ENCODE data around the gene USP34.
"Not testable (repeated sequence)": the region's sequence is repeated elsewhere in the genome, so short reads cannot be mapped to it uniquely, and the experiment has no call there.

USP34 gene

DNA sequence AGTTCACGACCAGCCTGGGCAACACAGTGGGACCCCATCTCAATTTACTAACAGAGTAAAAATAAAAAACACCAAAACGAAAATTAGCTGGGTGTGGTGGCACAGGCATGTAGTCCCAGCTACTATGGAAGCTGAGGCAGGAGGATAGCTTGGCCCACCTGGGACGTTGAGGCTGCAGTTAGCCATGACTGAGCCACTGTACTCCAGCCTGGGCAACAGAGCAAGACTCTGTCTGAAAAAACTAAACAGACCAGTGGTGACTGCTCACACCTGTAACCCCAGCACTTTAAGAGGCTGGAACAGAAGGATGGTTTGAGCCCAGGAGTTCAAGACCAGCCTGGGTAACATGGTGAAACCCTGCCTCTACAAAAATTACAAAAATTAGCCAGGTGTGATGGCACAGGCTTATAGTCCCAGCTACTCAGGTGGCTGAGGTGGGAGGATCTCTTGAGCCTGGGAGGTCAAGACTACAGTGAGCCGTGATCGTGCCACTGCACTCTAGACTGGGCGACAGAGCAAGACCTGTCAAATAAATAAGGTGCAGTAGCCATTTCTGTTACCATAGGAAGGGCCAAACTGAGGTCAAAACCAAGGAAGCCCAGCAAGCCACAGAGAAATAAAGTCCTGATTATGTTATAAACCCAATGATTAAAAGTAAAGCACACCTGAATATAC lies 14.0 kb downstream of the USP34 start:
- no peak for DNase-seq

DNA sequence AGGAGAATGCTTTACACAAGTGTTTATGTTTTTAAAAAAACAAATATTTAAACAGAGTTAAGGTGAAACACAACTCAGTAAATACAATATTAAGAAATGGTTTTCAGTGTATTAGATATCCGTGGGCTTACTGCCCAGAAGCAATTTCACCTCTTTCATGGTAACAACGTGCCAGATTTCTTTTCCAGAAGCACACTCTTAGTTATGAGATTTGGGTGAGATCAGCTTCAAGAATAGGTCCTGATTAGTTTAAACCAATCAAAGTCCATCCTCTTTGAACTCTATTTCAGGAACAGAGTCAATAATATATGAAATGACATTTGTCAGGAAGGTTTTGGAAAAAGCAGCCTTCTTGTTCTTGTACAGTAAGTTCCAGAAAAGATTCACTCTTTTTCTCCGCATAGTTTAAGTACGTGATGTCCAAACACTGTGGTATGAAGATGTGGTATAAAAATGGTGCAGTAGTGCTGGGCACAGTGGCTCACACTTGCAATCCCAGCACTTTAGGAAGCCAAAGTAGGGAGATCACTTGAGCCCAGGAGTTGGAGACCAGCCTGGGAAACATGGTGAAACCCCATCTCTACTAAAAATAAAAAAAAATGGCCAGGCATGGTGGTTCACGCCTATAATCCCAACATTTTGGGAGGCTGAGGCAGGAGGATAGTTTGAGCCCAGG lies 14.7 kb downstream of the USP34 start:
- no peak for DNase-seq

DNA sequence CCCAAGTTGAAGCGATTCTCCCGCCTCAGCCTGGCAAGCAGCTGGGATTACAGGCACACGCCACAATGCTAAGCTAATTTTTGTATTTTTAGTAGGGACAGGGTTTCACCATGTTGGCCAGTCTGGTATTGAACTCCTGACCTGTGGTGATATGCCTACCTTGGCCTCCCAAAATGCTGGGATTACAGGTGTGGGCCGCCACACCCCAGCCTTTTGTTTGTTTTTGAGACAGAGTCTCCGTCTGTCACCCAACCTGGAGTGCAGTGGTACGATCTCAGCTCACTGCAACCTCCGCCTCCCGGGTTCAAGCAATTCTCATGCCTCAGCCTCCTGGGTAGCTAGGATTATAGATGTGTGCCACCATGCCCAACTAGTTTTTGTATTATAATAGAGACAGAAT lies 15.9 kb downstream of the USP34 start:
- DNase-seq: not testable (repeated sequence)

DNA sequence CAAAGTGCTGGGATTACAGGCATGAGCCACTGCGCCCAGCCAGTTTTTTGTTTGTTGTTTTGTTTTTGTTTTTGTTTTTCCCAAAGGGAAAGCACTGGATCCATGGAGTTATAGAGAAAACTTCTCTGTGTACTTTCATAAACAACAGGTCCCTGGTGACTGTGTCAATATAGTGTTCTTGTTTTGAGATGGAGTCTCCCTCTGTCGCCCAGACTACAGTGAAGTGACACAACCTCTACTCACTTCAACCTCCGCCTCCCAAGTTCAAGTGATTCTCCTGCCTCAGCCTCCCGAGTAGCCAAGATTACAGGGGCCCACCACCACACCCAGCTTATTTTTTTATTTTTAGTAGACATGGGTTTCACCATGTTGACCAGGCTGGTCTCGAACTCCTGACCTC lies 16.5 kb downstream of the USP34 start:
- DNase-seq: no peak

DNA sequence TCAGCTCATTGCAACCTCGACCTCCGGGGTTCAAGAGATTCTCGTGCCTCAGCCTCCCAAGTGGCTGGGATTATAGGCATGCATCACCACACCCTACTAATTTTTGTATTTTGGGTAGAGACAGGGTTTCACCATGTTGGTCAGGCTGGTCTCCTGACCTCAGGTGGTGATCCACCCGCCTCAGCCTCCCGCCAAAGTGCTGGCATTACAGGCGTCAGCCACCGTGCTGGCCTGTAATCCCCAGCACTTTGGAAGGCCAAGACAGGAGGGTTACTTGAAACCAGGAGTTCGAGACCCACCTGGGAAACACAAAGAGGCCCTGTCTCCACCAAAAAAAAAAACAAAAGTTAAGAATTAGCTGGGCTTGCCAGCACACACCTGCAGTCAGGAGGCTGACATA lies 18.5 kb downstream of the USP34 start:
- DNase-seq: no peak

DNA sequence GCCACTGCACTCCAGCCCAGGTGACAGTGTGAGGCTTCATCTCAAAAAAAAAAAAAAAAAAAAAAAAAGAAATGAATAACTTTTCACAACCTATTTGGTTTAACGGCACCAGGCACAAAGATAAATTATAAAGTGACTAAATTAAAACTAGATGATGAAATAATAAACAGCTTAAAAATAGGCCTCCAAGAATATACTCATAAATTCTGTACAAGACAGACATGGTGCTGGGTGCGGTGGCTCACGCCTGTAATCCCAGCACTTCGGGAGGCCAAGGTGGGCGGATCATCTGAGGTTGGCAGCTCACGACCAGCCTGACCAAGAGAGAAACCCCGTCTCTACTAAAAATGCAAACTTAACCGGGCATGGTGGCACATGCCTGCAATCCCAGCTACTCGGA lies 19.7 kb downstream of the USP34 start:
- no peak for DNase-seq

DNA sequence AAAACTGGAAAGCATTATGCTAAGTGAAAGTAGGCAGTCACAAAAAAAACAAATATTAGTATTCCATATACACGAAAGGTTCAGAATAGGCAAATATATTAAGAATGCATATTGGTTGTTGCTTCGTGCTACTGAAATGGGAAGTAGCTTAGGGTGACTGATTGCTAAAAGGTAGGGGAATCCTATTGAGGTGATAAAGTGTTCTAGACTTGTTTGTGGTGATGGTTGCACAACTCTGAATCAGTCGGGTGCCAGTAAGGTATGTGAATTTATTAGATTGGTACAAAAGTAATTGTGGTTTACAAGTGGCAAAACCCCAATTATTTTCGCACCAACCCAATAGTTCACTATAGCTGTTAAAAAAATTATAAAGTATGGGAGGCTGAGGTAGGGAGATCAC lies 20.7 kb downstream of the USP34 start:
- DNase-seq: no peak

DNA sequence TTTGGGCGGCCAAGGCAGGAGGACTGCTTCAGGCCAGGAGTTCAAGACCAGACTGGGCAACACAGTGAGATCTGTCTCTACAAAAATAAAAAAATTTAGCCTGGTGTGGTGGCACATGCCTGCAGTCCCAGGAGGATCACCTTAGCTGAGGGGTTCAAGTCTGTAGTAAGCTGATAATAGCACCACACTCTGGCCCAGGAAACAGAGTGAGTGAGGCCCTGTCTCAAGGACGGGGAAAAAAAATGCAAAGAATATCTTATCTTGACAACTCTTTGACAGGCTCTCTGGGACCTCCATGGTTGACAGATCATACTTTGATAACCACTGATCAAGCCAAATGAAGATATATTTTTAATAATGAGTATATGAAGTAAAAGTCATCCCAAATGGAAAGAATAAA lies 22.7 kb downstream of the USP34 start:
- DNase-seq: no peak

DNA sequence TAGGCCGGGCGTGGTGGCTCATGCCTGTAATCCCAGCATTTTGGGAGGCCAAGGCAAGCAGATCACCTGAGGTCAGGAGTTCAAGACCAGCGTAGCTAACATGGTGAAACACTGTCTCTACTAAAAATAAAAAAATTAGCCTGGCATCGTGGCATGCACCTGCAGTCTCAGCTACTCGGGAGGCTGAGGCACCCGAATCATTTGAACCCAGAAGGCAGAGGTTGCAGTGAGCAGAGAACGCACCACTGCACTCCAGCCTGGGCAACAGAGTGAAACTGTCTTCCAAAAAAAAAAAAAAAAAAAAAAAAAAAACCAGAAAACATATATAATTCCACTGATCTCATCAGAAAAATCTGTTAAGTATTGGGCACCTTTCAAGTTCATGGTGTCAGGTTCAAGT lies 23.9 kb downstream of the USP34 start:
- DNase-seq: not testable (repeated sequence)

DNA sequence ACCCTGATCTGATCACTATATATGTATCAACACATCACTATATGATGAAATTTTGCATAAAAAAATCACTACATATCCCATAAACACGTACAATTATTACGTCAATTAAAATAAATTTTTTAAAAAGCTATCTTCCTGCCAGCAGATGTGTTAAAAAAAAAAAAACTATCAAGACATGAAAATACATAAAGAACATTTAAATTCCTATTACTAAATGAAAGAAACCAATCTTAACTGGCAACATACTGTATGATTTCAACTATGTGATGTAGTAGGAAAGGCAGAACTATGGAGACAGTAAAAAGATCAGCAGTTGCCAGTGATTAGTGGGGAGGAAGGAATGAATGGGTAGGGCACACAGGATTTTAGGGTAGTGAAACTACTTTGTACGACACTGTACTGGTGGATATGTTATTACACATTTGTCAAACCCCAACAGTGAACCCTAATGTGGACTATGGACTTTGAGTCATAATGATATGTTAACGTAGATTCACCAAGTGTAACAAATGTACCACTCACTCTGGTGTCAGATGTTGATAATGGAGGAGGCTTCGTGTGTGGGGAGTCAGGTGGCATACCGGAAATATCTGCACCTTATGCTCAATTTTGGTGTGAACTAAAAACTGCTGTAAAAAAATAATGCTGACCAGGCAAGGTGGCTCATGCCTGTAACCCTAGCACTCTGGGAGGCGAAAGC lies 27.4 kb downstream of the USP34 start:
- DNase-seq: no peak

DNA sequence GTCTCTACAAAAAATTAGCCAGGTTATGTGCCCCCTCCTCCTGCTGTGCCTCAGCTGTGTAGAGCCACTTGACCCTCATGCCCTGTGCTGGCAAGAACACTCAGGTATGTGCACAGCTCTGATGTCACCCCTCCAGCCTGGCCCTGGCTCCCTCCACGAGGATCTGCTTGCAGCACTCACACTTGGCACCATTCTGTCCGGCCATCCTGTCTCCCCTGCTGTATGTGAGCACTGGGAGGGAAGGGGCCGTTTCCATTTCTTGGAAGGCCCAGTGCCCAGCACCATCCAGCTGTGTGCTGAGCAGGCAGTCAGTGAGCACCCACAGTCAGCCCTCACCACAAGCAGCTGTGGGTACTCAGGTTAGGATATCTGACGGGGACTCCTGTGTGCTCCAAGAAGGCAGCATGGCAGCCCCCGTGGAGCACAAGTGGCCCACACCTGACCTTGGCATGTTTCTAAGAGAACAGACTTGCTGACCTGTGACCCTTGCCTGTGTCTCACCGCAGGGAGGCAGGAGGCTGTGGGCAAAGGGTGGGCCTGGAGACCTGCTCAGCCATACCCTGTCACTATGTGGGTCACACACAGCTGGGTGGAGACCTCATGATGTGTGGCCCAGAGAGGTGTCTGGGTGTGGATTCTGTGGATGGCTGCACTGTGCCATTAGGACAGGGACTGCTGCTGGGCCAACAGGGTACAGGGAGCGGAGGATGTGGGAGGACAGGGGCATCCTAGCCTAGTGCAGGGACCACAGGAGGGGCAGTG lies 31.5 kb downstream of the USP34 start:
- no peak for DNase-seq

DNA sequence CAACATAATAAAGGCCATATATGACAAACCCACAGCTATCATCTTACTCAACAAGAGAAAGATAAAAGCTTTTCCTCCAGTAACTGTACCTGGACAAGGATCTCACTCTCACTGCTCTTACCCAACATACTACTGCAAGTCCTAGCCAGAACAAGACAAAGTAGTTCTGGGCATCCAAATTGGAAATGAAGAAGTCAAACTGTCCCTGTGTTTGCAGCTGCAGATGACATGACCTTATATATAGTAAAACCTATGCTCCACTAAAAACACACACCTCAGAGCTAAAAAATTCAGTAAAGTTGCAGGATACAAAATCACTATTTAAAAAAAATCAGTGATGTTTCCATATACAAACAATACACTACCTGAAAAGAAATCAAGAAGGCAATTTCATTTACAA lies 32.2 kb downstream of the USP34 start:
- DNase-seq: no peak

DNA sequence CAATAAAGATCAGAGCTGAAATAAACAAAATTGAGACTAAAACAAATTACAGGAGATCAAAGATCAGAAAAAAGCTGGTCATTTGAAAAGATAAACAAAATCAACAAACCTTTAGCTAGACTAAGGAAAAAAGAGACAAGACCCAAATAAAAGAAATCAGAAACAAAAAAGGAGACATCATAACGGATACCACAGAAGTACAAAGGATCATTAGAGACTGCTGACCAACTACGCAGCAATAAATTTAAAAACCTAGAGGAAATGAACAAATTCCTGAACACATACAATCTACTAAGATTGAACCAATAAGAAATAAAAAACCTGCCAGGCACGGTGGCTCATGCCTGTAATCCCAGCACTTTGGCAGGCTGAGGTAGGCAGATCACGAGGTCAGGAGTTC lies 33.7 kb downstream of the USP34 start:
- DNase-seq: no peak

DNA sequence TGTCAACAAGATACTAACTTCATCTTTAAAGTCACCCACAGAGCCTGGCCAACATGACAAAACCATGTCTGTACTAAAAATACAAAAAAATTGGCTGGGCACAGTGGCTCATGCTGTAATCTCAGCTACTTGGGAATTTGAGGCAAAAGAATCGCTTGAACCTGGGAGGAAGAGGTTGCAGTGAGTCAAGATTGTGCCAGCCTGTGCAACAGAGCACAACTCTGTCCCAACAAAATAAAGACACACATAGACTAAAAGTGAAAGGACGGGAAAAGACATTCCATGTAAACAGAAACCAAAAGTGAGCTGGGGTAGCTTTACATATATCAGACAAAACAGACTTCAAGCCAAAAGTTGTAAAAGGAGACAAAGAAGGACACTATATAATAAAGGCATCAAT lies 34.8 kb downstream of the USP34 start:
- no peak for DNase-seq

DNA sequence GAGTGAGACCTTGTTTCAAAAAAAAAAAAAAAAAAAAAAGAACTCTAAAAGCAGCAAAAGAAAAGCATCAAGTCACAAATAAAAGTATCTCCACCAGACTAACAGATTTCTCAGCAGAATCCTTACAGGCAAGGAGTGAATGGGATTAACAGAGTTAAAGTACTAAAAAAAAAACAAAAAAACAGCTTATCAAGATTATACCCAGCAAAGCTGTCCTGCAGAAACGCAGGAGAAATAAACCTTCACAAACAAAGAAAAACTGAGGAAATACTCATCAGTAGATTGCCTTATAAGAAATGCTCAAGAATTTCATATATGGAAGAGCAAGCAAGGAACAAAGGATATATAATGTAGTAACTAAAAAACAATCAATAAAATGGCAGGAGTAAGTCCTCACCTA lies 35.6 kb downstream of the USP34 start:
- no peak for DNase-seq

DNA sequence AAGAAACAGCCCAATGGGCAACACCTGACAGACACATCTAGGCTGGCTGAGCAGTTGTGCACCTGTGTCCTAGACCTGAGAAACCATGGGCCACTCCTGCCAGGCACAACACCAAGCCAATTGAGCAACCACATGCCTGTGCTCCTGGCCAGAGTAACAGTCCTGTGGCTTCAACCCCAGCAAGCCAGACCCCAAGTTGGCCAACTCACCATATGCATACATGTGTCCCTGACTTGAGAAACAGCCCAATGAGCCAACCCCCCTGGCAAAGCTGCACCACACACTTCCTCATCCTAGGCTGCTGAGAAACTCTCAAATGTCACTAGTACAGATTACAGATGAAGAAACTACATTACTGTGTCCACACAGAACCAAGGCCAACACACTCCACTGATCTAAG lies 36.6 kb downstream of the USP34 start:
- DNase-seq: no peak

DNA sequence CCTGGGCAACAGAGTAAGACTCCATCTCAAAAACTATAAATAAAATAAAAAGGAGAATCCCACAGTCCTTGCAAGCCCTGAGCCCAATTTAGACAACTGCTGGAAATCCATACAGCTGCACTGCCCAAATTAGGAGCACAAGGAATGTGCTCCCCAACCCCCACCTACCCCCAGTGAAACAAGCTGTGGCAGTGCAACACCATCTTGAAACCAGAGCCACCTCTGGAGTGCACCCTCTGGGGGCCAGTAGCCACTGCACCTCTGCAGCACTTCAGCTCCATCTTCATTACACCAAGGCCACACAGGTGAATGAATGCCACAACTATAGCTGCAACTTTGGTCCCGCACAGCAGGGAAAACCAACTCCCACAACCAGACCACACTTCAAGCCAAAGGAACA lies 37.3 kb downstream of the USP34 start:
- DNase-seq: no peak

DNA sequence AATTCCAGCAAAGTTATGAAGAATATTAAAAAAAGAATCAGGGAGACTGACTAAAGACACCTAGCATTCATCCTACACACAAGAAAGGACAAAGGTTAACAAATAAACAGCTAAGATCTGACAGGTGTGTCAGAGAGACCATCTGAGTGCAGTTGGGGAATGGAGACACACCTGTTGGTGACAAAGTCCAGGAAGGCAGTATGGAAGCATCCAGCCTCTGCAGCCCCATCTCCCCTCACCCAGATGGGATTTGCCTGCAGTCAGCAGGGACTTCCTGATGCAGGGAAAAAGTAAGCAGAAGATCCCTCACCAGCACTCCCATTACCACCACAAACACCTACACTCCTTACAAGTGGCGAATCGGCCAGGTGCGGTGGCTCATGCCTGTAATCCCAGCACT lies 37.9 kb downstream of the USP34 start:
- no peak for DNase-seq

DNA sequence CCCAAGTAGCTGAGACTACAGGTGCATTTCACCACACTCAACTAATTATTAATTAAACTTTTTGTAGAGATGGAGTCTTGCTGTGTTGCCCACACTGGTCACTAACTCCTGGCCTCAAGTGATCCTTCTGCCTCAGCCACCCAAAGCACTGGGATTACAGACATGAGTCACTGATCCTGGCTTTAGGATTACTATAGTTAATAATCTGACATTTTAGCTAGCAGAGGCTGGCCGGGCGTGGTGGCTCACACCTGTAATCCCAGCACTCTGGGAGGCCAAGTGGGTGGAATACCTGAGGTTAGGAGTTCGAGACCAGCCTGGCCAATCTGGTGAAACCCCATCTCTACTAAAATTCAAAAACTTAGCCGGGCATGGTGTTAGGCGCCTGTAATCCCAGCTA lies 39.5 kb downstream of the USP34 start:
- no peak for DNase-seq

DNA sequence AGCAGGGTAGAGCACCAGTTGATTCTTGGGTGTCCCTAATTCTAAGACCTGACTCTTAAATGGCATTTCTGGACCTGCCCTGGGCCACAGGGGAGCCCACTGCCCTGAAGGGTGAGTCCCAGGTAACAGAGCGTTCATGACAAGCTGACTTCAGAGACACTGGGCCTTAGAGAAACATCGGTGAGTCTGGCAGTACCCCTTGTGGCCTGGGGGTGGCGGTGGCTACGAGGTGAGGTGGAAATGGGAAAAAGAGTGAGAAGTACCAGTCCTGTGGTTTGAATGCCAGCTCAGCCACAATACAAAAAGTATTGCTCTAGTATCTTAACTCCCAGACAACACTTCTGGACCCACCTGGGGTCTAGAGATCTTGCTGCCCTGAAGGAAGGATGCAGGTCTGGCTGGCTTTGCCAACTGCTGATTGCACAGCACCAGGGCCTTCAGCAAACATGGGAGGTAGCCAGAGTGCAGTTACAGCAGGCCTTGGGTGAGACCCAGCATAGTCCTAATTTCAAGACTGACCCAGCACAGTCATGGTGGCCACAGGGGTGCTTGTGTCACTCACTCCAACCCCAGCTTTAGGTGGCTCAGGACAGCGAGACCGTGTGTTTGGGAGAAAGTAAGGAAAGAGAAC lies 44.5 kb downstream of the USP34 start:
- peak; percentile 10 for DNase-seq

DNA sequence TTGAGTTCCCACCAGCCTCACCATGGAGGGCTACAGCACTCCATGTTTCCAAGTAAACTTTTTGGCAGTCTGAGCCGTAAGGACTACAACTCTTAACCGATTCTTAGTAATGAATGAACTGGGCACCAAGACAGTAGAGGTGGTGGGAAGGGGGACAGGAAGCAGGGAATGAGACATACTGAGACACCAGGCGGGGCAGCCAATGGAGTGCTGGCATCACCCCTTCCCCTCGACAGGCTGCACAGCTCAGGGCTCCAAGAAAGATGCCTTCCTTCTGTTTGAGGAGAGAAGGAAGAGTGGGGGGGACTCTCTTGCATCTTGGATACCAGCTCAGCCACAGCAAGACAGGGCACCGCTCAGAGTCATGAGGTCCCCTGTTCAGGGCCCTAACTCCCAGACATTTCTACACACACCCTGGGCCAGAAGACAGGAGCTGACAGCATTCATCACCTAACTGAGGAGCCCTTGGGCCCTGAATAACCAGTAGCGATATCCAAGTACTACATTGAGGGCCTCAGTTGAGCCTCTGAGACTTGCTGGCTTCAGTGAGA lies 45.2 kb downstream of the USP34 start:
- no peak for DNase-seq

DNA sequence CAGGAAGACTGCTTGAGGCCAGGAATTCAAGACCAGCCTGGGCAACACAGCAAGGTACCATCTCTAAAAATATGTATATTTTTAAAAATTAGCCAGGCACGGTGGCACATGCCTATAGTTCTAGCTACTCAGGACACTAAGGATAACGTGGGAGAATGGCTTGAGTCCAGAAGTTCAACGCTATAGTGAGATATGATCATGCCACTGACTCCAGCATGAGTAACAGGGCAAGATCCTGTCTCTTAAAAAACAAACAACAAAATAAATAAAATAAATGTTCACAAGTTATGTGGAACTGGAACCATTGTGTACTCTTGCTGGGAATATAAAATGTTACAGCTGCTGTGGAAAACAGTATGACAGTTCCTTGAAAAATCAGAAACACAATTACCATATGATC lies 47.2 kb downstream of the USP34 start:
- DNase-seq: no peak

DNA sequence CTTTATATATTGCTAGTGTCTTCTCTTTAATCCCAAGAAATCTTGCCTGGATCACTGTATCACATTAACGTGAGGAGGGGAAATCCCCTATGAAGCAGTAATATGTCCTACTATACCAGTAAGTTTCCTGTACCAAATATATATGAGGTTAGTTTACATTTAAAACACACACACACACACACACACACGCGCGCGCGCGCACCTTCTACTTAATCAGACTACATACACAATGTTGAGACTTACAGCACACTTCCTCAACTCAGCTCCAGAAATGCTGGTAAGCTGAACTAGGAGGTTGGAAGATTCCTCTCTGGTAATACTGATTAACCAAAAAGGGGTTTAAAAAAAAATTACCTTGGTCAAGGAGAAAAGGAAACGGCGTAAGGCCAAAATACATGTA lies 49.3 kb downstream of the USP34 start:
- no peak for DNase-seq

Measured in retina (tissue), 1 donor.